ENCODE results near the gene MEF2C. TPM values are rescaled to one million over a fixed set of nuclear protein-coding genes. Genes with fewer than 3 reads are reported as not detected.

The MEF2C gene
- polyA plus RNA-seq, 4 donors = 0.89 to 11.5 (median 5.9) TPM

DNA sequence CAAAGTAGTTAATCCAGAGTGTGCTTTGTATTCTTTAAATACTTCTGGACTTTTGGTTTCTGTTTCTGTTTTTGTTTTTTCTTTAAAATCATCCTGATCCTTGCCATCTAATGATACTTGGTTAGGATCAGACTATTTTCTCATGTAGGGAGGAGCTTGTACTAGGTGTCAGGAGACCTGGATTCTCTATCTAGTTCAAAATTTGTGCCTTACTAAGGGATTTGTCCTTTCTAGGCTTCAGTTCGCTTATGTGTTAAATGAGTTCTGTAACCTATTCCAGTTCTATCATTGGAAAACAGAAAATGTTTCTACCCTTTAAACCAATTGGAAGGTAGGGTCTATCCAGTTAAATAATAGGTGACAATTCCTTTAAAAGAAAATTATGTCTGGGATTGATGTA, 3.3 kb upstream of the MEF2C start:
- 68 to 79% (median 76%) methylated on average over 1 of the region's 1 CpG for WGBS, 3 donors
- no peak for DNase-seq
- Histone ChIP-seq H3K36me3 (ENCODE audit: control insufficient read depth in 3 of 3, insufficient read depth in 2 of 3, low read depth in 1 of 3, low read length in 3 of 3) (no peaks in the 10 kb centered on the region), H3K9me3 (ENCODE audit: control insufficient read depth in 2 of 2, insufficient read depth in 1 of 2, low read depth in 1 of 2, low read length in 1 of 2) (no peaks in the 10 kb centered on the region), H3K27me3 (ENCODE audit: control insufficient read depth in 3 of 3, insufficient read depth in 3 of 3, low read length in 3 of 3) (peaks cover 0 to 34% (median 3%) of the 10 kb centered on the region in 3 donors), H3K4me3 (ENCODE audit: low read depth in 1 of 3, low read length in 3 of 3) (no peak overlapping the region), H3K4me1 (ENCODE audit: control insufficient read depth in 3 of 3, insufficient read depth in 2 of 3, low read depth in 1 of 3, low read length in 2 of 3) (no peaks in the 10 kb centered on the region), H3K27ac (ENCODE audit: low read depth in 1 of 3, low read length in 2 of 3) (no peak overlapping the region)
- no peak for FAIRE-seq

DNA sequence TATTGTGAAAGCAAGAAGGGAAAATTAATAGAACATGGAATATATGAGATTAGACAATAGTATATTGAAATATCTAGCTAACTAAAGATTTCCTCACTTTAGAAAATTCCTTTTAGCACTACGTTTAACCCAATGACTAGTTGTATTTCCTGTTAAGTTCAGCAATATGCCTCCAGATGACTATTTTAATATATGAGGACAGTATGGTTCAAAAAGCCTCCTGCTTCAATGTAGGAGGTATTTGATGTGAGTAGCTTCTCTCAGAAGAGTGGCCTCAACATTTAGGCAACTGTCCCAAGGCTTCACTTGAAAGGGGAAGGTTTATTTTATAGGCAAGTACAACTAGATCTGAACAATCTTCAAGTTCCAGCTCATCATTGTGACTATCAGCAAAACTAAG, 2.0 kb upstream of the MEF2C start:
- FAIRE-seq (no peak), DNase-seq (no peak)
- peaks cover 0 to 32% (median 3%) of the 10 kb centered on the region in 3 donors for H3K27me3 ChIP-seq (ENCODE audit: control insufficient read depth in 3 of 3, insufficient read depth in 3 of 3, low read length in 3 of 3)
- no peaks in the 10 kb centered on the region for H3K4me1 ChIP-seq (ENCODE audit: control insufficient read depth in 3 of 3, insufficient read depth in 2 of 3, low read depth in 1 of 3, low read length in 2 of 3)
- H3K9me3 ChIP-seq (ENCODE audit: control insufficient read depth in 2 of 2, insufficient read depth in 1 of 2, low read depth in 1 of 2, low read length in 1 of 2) = no peaks in the 10 kb centered on the region
- no peaks in the 10 kb centered on the region for H3K36me3 ChIP-seq (ENCODE audit: control insufficient read depth in 3 of 3, insufficient read depth in 2 of 3, low read depth in 1 of 3, low read length in 3 of 3)
- 29 to 43% (median 32%) methylated on average over 1 of the region's 1 CpG for WGBS, 3 donors
- no peak overlapping the region for H3K4me3 ChIP-seq (ENCODE audit: low read depth in 1 of 3, low read length in 3 of 3)
- H3K27ac ChIP-seq (ENCODE audit: low read depth in 1 of 3, low read length in 2 of 3) = peak overlapping the region in 1 of 3 donors; percentile 87

DNA sequence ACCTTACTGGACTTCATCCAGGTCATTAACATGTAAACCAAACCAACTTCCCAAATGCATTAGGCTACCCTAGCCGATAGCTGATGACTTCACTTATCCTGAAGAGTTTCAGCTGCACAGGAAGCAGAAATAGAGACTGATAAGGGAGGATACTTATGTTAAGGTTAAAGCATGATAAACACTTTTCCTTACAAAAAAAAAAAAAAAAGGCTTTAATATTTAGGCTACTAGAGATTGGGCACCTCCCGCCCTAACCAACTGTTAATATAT, 1.6 kb upstream of the MEF2C start:
- DNase-seq (no peak), FAIRE-seq (no peak)
- Histone ChIP-seq H3K27me3 (ENCODE audit: control insufficient read depth in 3 of 3, insufficient read depth in 3 of 3, low read length in 3 of 3) (peaks cover 0 to 28% (median 3%) of the 10 kb centered on the region in 3 donors), H3K4me3 (ENCODE audit: low read depth in 1 of 3, low read length in 3 of 3) (peak overlapping the region in 1 of 3 donors; percentile 58), H3K9me3 (ENCODE audit: control insufficient read depth in 2 of 2, insufficient read depth in 1 of 2, low read depth in 1 of 2, low read length in 1 of 2) (no peaks in the 10 kb centered on the region), H3K36me3 (ENCODE audit: control insufficient read depth in 3 of 3, insufficient read depth in 2 of 3, low read depth in 1 of 3, low read length in 3 of 3) (no peaks in the 10 kb centered on the region), H3K4me1 (ENCODE audit: control insufficient read depth in 3 of 3, insufficient read depth in 2 of 3, low read depth in 1 of 3, low read length in 2 of 3) (peaks cover 0 to 3% (median 0%) of the 10 kb centered on the region in 3 donors), H3K27ac (ENCODE audit: low read depth in 1 of 3, low read length in 2 of 3) (peak overlapping the region in 2 of 3 donors; percentile 72 to 94)
- 12 to 42% (median 33%) methylated on average over 2 of the region's 2 CpGs for WGBS, 3 donors

DNA sequence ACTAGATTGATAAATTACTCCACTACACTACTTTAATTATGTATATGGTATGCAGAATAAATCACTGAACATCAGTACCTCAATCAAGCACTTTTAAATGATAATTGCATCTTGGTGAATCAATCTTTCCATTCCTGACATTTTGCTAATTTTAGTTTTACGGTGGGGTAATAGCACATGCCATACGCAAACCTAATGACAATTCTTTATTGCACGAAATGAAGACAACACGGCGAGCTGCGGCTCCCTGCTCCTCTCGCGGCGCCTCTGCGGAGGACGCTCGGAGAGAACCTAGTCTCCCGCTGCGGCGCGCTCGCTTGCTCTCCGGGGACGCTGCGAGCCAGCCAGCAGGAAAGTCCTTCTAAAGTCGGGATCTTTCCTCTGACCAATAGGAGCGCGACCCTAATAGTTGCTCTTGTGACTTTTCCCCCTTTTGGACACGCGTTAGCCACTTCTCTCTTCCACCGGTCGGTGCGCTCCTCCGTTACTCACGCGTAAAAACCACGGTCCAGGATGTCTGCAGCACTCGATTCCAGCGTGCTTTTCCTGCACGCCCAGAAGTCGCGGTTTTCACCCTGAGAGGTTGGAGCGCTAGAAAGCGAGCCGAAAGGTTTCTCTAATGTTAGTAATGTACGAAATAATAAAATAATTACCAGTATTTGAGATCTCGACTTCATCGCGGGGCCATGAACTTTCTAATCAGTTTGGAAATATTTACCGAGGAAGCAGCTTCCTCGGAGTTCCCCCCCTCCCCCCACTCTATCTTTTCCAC, 1.0 kb upstream of the MEF2C start:
- WGBS, 3 donors = 1 to 2% (median 1%) methylated on average over 46 of the region's 46 CpGs
- peaks cover 0 to 3% (median 0%) of the 10 kb centered on the region in 3 donors for H3K4me1 ChIP-seq (ENCODE audit: control insufficient read depth in 3 of 3, insufficient read depth in 2 of 3, low read depth in 1 of 3, low read length in 2 of 3)
- H3K36me3 ChIP-seq (ENCODE audit: control insufficient read depth in 3 of 3, insufficient read depth in 2 of 3, low read depth in 1 of 3, low read length in 3 of 3) = no peaks in the 10 kb centered on the region
- FAIRE-seq = no peak
- DNase-seq = peak; percentile 11 to 61
- H3K27me3 ChIP-seq (ENCODE audit: control insufficient read depth in 3 of 3, insufficient read depth in 3 of 3, low read length in 3 of 3) = peaks cover 0 to 23% (median 3%) of the 10 kb centered on the region in 3 donors
- no peaks in the 10 kb centered on the region for H3K9me3 ChIP-seq (ENCODE audit: control insufficient read depth in 2 of 2, insufficient read depth in 1 of 2, low read depth in 1 of 2, low read length in 1 of 2)
- H3K4me3 ChIP-seq (ENCODE audit: low read depth in 1 of 3, low read length in 3 of 3) = peak overlapping the region; percentile 39 to 58 (median 50)
- peak overlapping the region; percentile 3 to 94 (median 72) for H3K27ac ChIP-seq (ENCODE audit: low read depth in 1 of 3, low read length in 2 of 3)

DNA sequence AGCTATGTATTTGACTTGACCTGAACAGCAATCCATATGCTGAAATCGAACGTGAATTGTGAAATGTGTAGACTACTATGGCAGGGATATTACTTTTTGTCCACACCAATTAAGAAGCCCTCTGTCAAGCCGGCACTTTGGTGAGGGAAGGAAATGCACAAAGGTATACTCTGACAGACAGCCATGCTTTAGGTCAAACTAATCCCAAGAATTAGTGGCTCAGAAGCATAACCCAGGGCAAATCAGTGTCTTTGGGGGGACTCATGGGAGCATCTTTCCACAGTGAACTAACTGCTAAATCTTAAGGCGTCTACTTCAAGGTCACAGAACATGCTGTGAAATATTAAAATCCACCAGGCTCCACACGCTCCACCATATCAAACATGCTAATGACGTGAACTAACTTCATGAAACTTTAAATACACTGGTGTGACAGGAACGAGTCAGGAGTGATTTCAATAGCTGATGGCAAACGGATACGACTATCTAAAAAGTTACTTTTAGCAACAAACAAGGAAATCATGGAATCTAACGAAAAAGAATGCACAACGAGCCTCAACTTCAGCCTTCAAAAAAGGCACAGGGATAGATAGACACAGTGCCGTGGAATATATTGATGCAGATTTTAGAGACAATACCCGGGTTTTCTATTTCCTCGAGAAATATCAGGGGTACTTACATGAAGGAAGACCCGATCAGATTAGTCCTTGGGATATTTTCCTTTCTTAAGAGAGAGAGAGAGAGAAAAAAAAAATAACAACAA, 527 bp downstream of the MEF2C start:
- H3K27ac ChIP-seq (ENCODE audit: low read depth in 1 of 3, low read length in 2 of 3) = peak overlapping the region in 2 of 3 donors; percentile 63 to 94
- 4 to 5% (median 5%) methylated on average over 15 of the region's 15 CpGs for WGBS, 3 donors
- H3K4me1 ChIP-seq (ENCODE audit: control insufficient read depth in 3 of 3, insufficient read depth in 2 of 3, low read depth in 1 of 3, low read length in 2 of 3) = peaks cover 0 to 3% (median 0%) of the 10 kb centered on the region in 3 donors
- peak in 1 of 2 donors; percentile 24 for DNase-seq
- no peaks in the 10 kb centered on the region for H3K9me3 ChIP-seq (ENCODE audit: control insufficient read depth in 2 of 2, insufficient read depth in 1 of 2, low read depth in 1 of 2, low read length in 1 of 2)
- H3K36me3 ChIP-seq (ENCODE audit: control insufficient read depth in 3 of 3, insufficient read depth in 2 of 3, low read depth in 1 of 3, low read length in 3 of 3) = no peaks in the 10 kb centered on the region
- FAIRE-seq = no peak
- peak overlapping the region; percentile 39 to 58 (median 50) for H3K4me3 ChIP-seq (ENCODE audit: low read depth in 1 of 3, low read length in 3 of 3)
- peaks cover 0 to 20% (median 3%) of the 10 kb centered on the region in 3 donors for H3K27me3 ChIP-seq (ENCODE audit: control insufficient read depth in 3 of 3, insufficient read depth in 3 of 3, low read length in 3 of 3)

DNA sequence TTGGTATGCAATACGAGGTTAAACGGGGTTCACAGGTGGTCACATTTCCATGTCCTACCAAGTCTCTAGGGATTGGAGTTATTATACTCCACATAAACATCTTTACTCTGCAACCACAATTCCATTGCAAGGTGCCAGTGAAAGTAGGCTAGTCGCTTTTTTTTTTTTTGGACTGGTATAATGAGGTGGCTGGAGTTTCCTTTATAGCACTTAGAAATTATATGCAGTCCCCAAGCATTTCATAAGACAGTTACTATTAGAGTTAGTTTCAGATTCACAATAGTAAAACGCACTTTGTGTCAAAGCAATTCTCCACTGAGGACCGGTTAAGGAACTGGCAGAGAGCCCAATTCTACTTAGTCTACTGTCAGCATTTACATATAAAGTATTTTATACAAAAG, 1.4 kb downstream of the MEF2C start:
- peak overlapping the region in 1 of 3 donors; percentile 12 for H3K4me3 ChIP-seq (ENCODE audit: low read depth in 1 of 3, low read length in 3 of 3)
- 19 to 36% (median 30%) methylated on average over 5 of the region's 5 CpGs for WGBS, 3 donors
- FAIRE-seq (no peak), DNase-seq (no peak)
- H3K27me3 ChIP-seq (ENCODE audit: control insufficient read depth in 3 of 3, insufficient read depth in 3 of 3, low read length in 3 of 3) = peaks cover 0 to 17% (median 3%) of the 10 kb centered on the region in 3 donors
- H3K36me3 ChIP-seq (ENCODE audit: control insufficient read depth in 3 of 3, insufficient read depth in 2 of 3, low read depth in 1 of 3, low read length in 3 of 3) = no peaks in the 10 kb centered on the region
- H3K4me1 ChIP-seq (ENCODE audit: control insufficient read depth in 3 of 3, insufficient read depth in 2 of 3, low read depth in 1 of 3, low read length in 2 of 3) = peaks cover 0 to 3% (median 0%) of the 10 kb centered on the region in 3 donors
- no peaks in the 10 kb centered on the region for H3K9me3 ChIP-seq (ENCODE audit: control insufficient read depth in 2 of 2, insufficient read depth in 1 of 2, low read depth in 1 of 2, low read length in 1 of 2)
- no peak overlapping the region for H3K27ac ChIP-seq (ENCODE audit: low read depth in 1 of 3, low read length in 2 of 3)

DNA sequence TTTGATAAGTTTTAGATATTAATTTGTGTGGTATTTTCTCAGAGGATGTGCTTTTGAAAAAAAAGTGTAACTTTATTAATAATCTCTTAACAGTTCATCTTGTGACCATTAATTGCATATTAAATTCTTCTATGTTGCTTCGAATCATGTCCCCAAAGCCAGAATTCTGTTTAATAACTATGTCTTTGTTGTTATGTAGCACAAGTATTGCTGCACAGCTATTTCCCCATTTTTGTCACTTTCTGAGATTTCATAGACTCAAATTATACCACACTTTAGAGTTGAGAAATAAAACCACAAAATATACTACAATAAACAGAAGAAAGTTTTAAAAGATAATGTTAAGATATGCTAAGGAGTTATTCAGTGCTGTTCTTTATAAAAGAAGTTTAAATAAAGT, 2.8 kb downstream of the MEF2C start:
- Histone ChIP-seq H3K27ac (ENCODE audit: low read depth in 1 of 3, low read length in 2 of 3) (no peak overlapping the region), H3K27me3 (ENCODE audit: control insufficient read depth in 3 of 3, insufficient read depth in 3 of 3, low read length in 3 of 3) (peaks cover 0 to 16% (median 3%) of the 10 kb centered on the region in 3 donors), H3K4me1 (ENCODE audit: control insufficient read depth in 3 of 3, insufficient read depth in 2 of 3, low read depth in 1 of 3, low read length in 2 of 3) (peaks cover 0 to 3% (median 0%) of the 10 kb centered on the region in 3 donors), H3K9me3 (ENCODE audit: control insufficient read depth in 2 of 2, insufficient read depth in 1 of 2, low read depth in 1 of 2, low read length in 1 of 2) (no peaks in the 10 kb centered on the region), H3K4me3 (ENCODE audit: low read depth in 1 of 3, low read length in 3 of 3) (no peak overlapping the region), H3K36me3 (ENCODE audit: control insufficient read depth in 3 of 3, insufficient read depth in 2 of 3, low read depth in 1 of 3, low read length in 3 of 3) (no peaks in the 10 kb centered on the region)
- no peak for DNase-seq
- FAIRE-seq = peak; percentile 5
- 55 to 75% (median 56%) methylated on average over 1 of the region's 1 CpG for WGBS, 3 donors

DNA sequence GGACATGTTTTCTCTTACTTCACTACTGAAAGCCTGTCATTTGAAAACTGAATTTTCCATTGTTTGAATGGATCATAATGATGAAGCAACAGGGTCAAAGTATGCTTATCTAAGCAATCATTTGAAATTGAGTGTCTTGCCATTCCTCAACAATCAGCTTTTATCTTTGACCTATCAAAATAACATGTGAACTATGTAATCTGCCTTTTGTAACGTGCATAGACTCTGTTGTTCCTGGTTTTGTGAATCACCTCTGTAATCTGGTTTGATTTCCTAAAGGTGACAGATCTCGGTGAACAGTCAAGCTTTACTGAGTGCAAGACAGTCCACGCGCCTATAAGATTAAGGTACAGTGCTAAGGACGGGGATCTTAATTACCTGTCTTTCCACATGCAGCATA, 3.3 kb downstream of the MEF2C start:
- WGBS, 3 donors = 24 to 41% (median 38%) methylated on average over 5 of the region's 5 CpGs
- H3K27me3 ChIP-seq (ENCODE audit: control insufficient read depth in 3 of 3, insufficient read depth in 3 of 3, low read length in 3 of 3) = peaks cover 0 to 14% (median 3%) of the 10 kb centered on the region in 3 donors
- H3K27ac ChIP-seq (ENCODE audit: low read depth in 1 of 3, low read length in 2 of 3) = peak overlapping the region in 1 of 3 donors; percentile 20
- H3K4me3 ChIP-seq (ENCODE audit: low read depth in 1 of 3, low read length in 3 of 3) = no peak overlapping the region
- FAIRE-seq (no peak), DNase-seq (peak in 1 of 2 donors; percentile 27)
- H3K4me1 ChIP-seq (ENCODE audit: control insufficient read depth in 3 of 3, insufficient read depth in 2 of 3, low read depth in 1 of 3, low read length in 2 of 3) = peaks cover 0 to 3% (median 0%) of the 10 kb centered on the region in 3 donors
- no peaks in the 10 kb centered on the region for H3K36me3 ChIP-seq (ENCODE audit: control insufficient read depth in 3 of 3, insufficient read depth in 2 of 3, low read depth in 1 of 3, low read length in 3 of 3)
- no peaks in the 10 kb centered on the region for H3K9me3 ChIP-seq (ENCODE audit: control insufficient read depth in 2 of 2, insufficient read depth in 1 of 2, low read depth in 1 of 2, low read length in 1 of 2)
